Neural progenitor cell (in vitro differentiated cells): Measurements from ENCODE around the gene STK17B.

ENCODE experiments used
- CTCF ChIP-seq: fragments of 200-600 bp; sonication (generic); IDR thresholded peaks from 2 replicates; pipeline ENCODE4 v1.5.1; 2017; ENCODE audit warnings: antibody characterized with exemption, mild to moderate bottlenecking
- EZH2 ChIP-seq: fragments of 200-600 bp; sonication (generic); IDR thresholded peaks from 2 replicates; pipeline ENCODE4 v1.6.1; 2017; ENCODE audit warnings: antibody characterized with exemption, mild to moderate bottlenecking, moderate library complexity
- EZH2phosphoT487 ChIP-seq: fragments of 200-600 bp; sonication (generic); IDR thresholded peaks from 2 replicates; pipeline ENCODE4 v1.6.1; 2017; ENCODE audit warnings: antibody characterized with exemption

DNA sequence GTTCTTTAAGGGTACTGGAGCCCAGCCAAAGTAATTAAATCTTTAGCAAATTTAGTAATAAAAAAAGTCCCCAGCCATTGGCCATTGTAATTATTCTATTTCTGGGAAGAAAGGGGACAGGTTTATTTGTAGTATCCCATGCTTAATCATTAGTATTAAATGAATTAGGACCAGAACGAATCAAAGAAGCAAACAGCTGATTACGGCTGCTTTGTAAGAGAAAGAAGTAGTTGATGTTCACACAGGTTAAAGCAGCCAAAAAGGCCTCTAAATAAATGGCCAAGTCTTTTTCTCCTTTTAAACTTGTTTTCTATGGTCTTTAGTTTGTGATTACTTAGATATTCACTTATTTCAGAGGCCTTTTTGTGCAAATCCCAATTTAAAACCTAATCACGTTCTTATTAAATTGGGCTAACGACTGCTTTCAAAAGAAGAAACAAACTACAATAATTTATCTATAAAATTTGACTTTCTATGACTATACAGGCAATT, 54.1 kb downstream of the STK17B start:
- TF ChIP-seq EZH2: no peak
- no peak for TF ChIP-seq CTCF
- TF ChIP-seq EZH2phosphoT487: no peak
